Measurements from ENCODE around the gene FUBP1.
"Not testable (repeated sequence)": the region's sequence is repeated elsewhere in the genome, so short reads cannot be mapped to it uniquely, and the experiment has no call there.

Gene FUBP1

GRCh38 chr1:77948841-77949424 lies 29.9 kb downstream of the FUBP1 start:
- DNase-seq (ENCODE audit: low read depth in 2 of 2) = no peak

- DNase-seq (ENCODE audit: low read depth in 2 of 2) = no peak
Measured at GRCh38 chr1:77945345-77945744, 33.5 kb downstream of the FUBP1 start.

- DNase-seq (ENCODE audit: low read depth in 2 of 2) = no peak
Measured at GRCh38 chr1:77942400-77943140, 36.3 kb downstream of the FUBP1 start.

- no peak for DNase-seq (ENCODE audit: low read depth in 2 of 2)
Measured at GRCh38 chr1:77940921-77941570, 37.8 kb downstream of the FUBP1 start.

- no peak for DNase-seq (ENCODE audit: low read depth in 2 of 2)
Measured at GRCh38 chr1:77938651-77939050, 40.2 kb downstream of the FUBP1 start.

- DNase-seq (ENCODE audit: low read depth in 2 of 2) = no peak
Measured at GRCh38 chr1:77929806-77930205, 49.1 kb downstream of the FUBP1 start.

- no peak for DNase-seq (ENCODE audit: low read depth in 2 of 2)
Measured at GRCh38 chr1:77927414-77927813, 51.5 kb downstream of the FUBP1 start.

GRCh38 chr1:77926561-77927357 lies 52.1 kb downstream of the FUBP1 start:
- no peak for DNase-seq (ENCODE audit: low read depth in 2 of 2)

GRCh38 chr1:77925956-77926355 lies 52.9 kb downstream of the FUBP1 start:
- no peak for DNase-seq (ENCODE audit: low read depth in 2 of 2)

GRCh38 chr1:77925518-77925917 lies 53.4 kb downstream of the FUBP1 start:
- no peak for DNase-seq (ENCODE audit: low read depth in 2 of 2)

- not testable (repeated sequence) for DNase-seq (ENCODE audit: low read depth in 2 of 2)
Measured at GRCh38 chr1:77918918-77919317, 60.0 kb downstream of the FUBP1 start.

GRCh38 chr1:77910116-77910515 lies 68.8 kb downstream of the FUBP1 start:
- DNase-seq (ENCODE audit: low read depth in 2 of 2) = no peak

- no peak for DNase-seq (ENCODE audit: low read depth in 2 of 2)
Measured at GRCh38 chr1:77906624-77907023, 72.2 kb downstream of the FUBP1 start.

- no peak for DNase-seq (ENCODE audit: low read depth in 2 of 2)
Measured at GRCh38 chr1:77906019-77906545, 72.8 kb downstream of the FUBP1 start.

GRCh38 chr1:77905603-77906002 lies 73.3 kb downstream of the FUBP1 start:
- DNase-seq (ENCODE audit: low read depth in 2 of 2) = no peak

GRCh38 chr1:77900687-77901293 lies 78.1 kb downstream of the FUBP1 start:
- DNase-seq (ENCODE audit: low read depth in 2 of 2) = no peak

GRCh38 chr1:77899647-77900320 lies 79.1 kb downstream of the FUBP1 start:
- DNase-seq (ENCODE audit: low read depth in 2 of 2) = no peak
